OCI-LY7 (cell line): ENCODE results near the gene C16orf95.

Experiments
- CTCF ChIP-seq: fragments of 200-600 bp; sonication (generic); conservative IDR thresholded peaks from 2 replicates; pipeline ENCODE4 v1.5.1; 2014; ENCODE audit warnings: mild to moderate bottlenecking, antibody characterized with exemption, low read length, moderate library complexity, mixed read lengths
- EZH2phosphoT487 ChIP-seq: fragments of 200-600 bp; sonication (generic); IDR thresholded peaks from 2 replicates; pipeline ENCODE4 v1.6.1; 2018; ENCODE audit warnings: low read depth, borderline replicate concordance, mild to moderate bottlenecking, mixed run types, antibody characterized with exemption, low read length, moderate library complexity, mixed read lengths

- TF ChIP-seq CTCF (no peak), EZH2phosphoT487 (no peak)
Observed at GRCh38 chr16:87325423-87325858, 8.2 kb upstream of the C16orf95 start.
